ENCODE data around the gene B3GNT7. TPM values are rescaled to one million over a fixed set of nuclear protein-coding genes. Genes with fewer than 3 reads are reported as not detected.

Gene B3GNT7
- total RNA-seq, 6 donors from 2014 or later: 64.5 to 108 (median 87.2) TPM

- 78 to 85% methylated on average over 12 to 13 of the region's 13 CpGs for WGBS, 2 donors
- no peaks in the 10 kb centered on the region for H3K9me3 ChIP-seq
- H3K4me1 ChIP-seq: no peaks in the 10 kb centered on the region
- H3K27me3 ChIP-seq: no peaks in the 10 kb centered on the region
- H3K4me3 ChIP-seq: no peak overlapping the region
- TF ChIP-seq POLR2A (IDR thresholded peaks at IDR 0.05): no peak
- no peak for TF ChIP-seq EP300 (IDR thresholded peaks at IDR 0.05)
- TF ChIP-seq POLR2AphosphoS5 (IDR thresholded peaks at IDR 0.05): no peak
- TF ChIP-seq, protein P1, sequence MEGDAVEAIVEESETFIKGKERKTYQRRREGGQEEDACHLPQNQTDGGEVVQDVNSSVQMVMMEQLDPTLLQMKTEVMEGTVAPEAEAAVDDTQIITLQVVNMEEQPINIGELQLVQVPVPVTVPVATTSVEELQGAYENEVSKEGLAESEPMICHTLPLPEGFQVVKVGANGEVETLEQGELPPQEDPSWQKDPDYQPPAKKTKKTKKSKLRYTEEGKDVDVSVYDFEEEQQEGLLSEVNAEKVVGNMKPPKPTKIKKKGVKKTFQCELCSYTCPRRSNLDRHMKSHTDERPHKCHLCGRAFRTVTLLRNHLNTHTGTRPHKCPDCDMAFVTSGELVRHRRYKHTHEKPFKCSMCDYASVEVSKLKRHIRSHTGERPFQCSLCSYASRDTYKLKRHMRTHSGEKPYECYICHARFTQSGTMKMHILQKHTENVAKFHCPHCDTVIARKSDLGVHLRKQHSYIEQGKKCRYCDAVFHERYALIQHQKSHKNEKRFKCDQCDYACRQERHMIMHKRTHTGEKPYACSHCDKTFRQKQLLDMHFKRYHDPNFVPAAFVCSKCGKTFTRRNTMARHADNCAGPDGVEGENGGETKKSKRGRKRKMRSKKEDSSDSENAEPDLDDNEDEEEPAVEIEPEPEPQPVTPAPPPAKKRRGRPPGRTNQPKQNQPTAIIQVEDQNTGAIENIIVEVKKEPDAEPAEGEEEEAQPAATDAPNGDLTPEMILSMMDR (IDR thresholded peaks at IDR 0.05): no peak
- H3K27ac ChIP-seq: no peak overlapping the region
- DNase-seq (no peak), ATAC-seq (ENCODE audit: low FRiP score in 2 of 2) (no peak)
- H3K36me3 ChIP-seq: peaks cover 0 to 3% (median 0%) of the 10 kb centered on the region in 4 donors
Measured at GRCh38 chr2:231371430-231372054, 24.0 kb upstream of the B3GNT7 start.

GRCh38 chr2:231372326-231372725 lies 23.2 kb upstream of the B3GNT7 start:
- DNase-seq (no peak), ATAC-seq (ENCODE audit: low FRiP score in 2 of 2) (no peak)
- TF ChIP-seq, protein P1 (IDR thresholded peaks at IDR 0.05): no peak
- TF ChIP-seq EP300 (IDR thresholded peaks at IDR 0.05): no peak
- TF ChIP-seq POLR2A (IDR thresholded peaks at IDR 0.05): no peak
- no peak for TF ChIP-seq POLR2AphosphoS5 (IDR thresholded peaks at IDR 0.05)
- Histone ChIP-seq H3K36me3 (peaks cover 0 to 3% (median 0%) of the 10 kb centered on the region in 4 donors), H3K4me3 (no peak overlapping the region), H3K9me3 (no peaks in the 10 kb centered on the region), H3K4me1 (no peaks in the 10 kb centered on the region), H3K27me3 (no peaks in the 10 kb centered on the region), H3K27ac (no peak overlapping the region)
- WGBS, 2 donors: 86 to 91% methylated on average over 7 of the region's 7 CpGs

DNA sequence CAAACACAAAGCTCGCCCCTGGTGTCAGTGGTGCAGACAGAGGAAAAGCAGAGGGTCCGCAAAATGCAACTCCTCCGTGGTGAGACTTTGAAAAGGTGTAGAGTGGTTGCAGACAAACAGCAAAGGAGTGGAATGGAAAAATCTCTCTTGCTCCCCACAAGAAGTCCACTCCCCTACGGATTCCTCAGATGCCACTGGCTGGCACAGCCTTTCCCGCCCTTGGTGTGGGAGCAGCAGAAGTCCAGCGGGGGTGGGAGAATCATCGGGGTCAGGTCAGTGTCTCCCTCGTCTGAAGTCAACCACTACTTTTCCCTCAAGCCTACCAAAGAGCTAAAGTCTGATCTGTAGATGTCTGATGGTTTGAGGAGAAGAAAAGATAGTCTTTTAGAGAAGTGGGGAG lies 22.3 kb upstream of the B3GNT7 start:
- Histone ChIP-seq H3K4me1 (no peaks in the 10 kb centered on the region), H3K4me3 (no peak overlapping the region), H3K27ac (no peak overlapping the region), H3K36me3 (peaks cover 0 to 3% (median 0%) of the 10 kb centered on the region in 4 donors), H3K9me3 (no peaks in the 10 kb centered on the region), H3K27me3 (no peaks in the 10 kb centered on the region)
- TF ChIP-seq POLR2A (IDR thresholded peaks at IDR 0.05): no peak
- no peak for TF ChIP-seq POLR2AphosphoS5 (IDR thresholded peaks at IDR 0.05)
- no peak for TF ChIP-seq EP300 (IDR thresholded peaks at IDR 0.05)
- TF ChIP-seq, protein P1 (IDR thresholded peaks at IDR 0.05): no peak
- ATAC-seq (ENCODE audit: low FRiP score in 2 of 2) (no peak), DNase-seq (no peak)
- WGBS, 2 donors: 73 to 86% methylated on average over 7 to 8 of the region's 8 CpGs

GRCh38 chr2:231373786-231374349 lies 21.6 kb upstream of the B3GNT7 start:
- no peak for ATAC-seq (ENCODE audit: low FRiP score in 2 of 2)

More at GRCh38 chr2:231373786-231374349, 21.6 kb upstream of the B3GNT7 start:
- no peaks in the 10 kb centered on the region for H3K27me3 ChIP-seq
- no peaks in the 10 kb centered on the region for H3K4me1 ChIP-seq
- no peaks in the 10 kb centered on the region for H3K9me3 ChIP-seq
- 71 to 80% methylated on average over 9 of the region's 9 CpGs for WGBS, 2 donors
- H3K27ac ChIP-seq: no peak overlapping the region
- H3K4me3 ChIP-seq: no peak overlapping the region
- no peak for DNase-seq
- peaks cover 0 to 3% (median 0%) of the 10 kb centered on the region in 4 donors for H3K36me3 ChIP-seq
- no peak for TF ChIP-seq POLR2AphosphoS5 (IDR thresholded peaks at IDR 0.05)
- no peak for TF ChIP-seq EP300 (IDR thresholded peaks at IDR 0.05)
- TF ChIP-seq, protein P1 (IDR thresholded peaks at IDR 0.05): no peak
- TF ChIP-seq POLR2A (IDR thresholded peaks at IDR 0.05): no peak

Data from upper lobe of left lung (tissue), 6 donors.